Rectal smooth muscle tissue (tissue), 1 donor: ENCODE data around the gene UNC5C.

Experiments used
- H3K27ac ChIP-seq: one replicate; pipeline ENCODE4 v1.7.0; 2013; ENCODE audit warnings: low read depth, low read length, inconsistent platforms
- H3K27me3 ChIP-seq: one replicate; pipeline ENCODE4 v1.7.0; 2013; ENCODE audit warnings: low read length; ENCODE audit not compliant: control insufficient read depth, insufficient read depth
- H3K36me3 ChIP-seq: one replicate; pipeline ENCODE4 v1.7.0; 2013; ENCODE audit warnings: low read length; ENCODE audit not compliant: control insufficient read depth, insufficient read depth
- H3K4me1 ChIP-seq: one replicate; pipeline ENCODE4 v1.7.0; 2013; ENCODE audit warnings: low read length; ENCODE audit not compliant: control insufficient read depth, insufficient read depth
- H3K4me3 ChIP-seq: one replicate; pipeline ENCODE4 v1.7.0; 2013; ENCODE audit warnings: low read length
- H3K9ac ChIP-seq: one replicate; pipeline ENCODE4 v1.7.0; 2013; ENCODE audit warnings: low read length

Gene UNC5C

GRCh38 chr4:95556207-95556859 lies 7.6 kb upstream of the UNC5C start:
- Histone ChIP-seq H3K9ac (no peak overlapping the region), H3K27ac (no peak overlapping the region), H3K27me3 (no peaks in the 10 kb centered on the region), H3K4me1 (no peaks in the 10 kb centered on the region), H3K4me3 (no peak overlapping the region), H3K36me3 (no peaks in the 10 kb centered on the region)

DNA sequence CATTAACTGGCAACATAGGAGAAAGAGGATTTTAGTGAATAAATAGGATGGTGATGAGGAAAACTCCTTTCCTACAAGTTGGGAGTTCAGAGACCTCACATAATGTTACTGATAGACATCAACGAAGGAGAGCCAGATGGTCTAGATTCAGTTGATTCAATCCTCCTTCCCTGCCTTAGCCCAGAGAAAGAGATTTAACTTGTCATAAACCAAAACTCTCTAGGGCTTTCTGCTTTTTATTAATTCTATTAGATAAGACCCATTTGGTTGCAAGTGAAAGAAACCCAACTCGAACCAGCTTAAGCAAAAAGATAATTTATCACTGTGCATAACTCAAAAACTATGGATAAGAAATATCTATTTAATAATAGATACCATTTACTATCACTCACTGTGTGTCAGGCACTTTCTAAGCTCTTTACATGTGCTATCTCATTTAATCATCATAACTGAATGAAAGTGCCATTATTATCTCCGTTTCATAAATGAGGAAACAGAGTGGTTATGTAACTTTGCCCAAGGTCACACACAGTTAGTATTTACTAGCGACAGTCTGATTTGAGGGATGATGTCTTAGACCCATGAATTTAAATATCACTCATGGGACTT lies 4.3 kb upstream of the UNC5C start:
- Histone ChIP-seq H3K9ac (no peak overlapping the region), H3K4me1 (peaks cover 1% of the 10 kb centered on the region), H3K27ac (no peak overlapping the region), H3K27me3 (peaks cover 5% of the 10 kb centered on the region), H3K4me3 (no peak overlapping the region), H3K36me3 (no peaks in the 10 kb centered on the region)

GRCh38 chr4:95551653-95552052 lies 2.9 kb upstream of the UNC5C start:
- Histone ChIP-seq H3K27me3 (peaks cover 7% of the 10 kb centered on the region), H3K4me3 (no peak overlapping the region), H3K4me1 (peaks cover 2% of the 10 kb centered on the region), H3K27ac (no peak overlapping the region), H3K9ac (no peak overlapping the region), H3K36me3 (no peaks in the 10 kb centered on the region)

GRCh38 chr4:95550115-95550987 lies 1.6 kb upstream of the UNC5C start:
- Histone ChIP-seq H3K4me3 (peak overlapping the region; percentile 79), H3K36me3 (no peaks in the 10 kb centered on the region), H3K4me1 (peaks cover 2% of the 10 kb centered on the region), H3K27me3 (peaks cover 7% of the 10 kb centered on the region), H3K27ac (no peak overlapping the region), H3K9ac (no peak overlapping the region)

DNA sequence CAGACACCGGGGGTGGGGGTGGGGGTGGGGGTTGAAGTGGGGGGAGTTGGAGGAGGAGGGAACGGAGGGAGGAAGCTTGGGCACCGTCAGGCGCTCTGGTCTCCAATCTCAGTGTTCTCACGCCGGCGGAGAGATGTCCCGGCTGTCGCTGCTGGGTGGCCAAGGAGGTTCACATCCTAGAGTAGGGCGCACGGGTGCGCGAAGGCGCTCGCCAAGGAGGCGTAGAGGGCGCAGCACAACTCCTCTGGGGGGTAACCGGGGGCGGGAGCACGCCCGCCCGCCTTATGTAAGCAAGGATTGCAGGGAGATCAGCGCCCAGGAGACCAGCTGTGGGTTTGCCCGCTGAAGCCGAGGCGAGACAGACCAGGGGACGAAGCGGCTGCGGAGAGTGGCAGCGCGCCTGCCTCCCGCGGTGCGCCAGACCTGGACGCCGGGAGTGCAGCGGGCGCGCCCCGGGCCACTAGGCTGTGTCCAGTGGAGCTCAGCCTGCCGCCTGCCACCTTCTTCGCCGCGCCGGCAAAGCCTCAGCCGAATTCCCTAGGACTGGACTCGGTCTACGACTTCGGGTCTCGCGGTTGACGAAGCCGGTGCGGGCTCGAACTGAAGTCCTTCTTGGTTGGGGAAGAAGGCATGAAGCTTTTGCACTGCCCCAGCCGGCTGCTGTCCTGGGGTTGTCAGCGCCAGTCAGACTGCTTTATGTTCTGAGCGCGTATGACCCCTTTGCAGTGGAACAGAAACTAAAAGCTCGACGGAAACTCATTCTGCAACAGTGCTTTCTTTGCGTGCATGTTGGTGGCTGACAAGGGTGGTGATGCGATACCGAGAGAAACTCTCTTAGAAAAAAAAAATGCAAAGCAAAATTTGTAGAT lies 707 bp upstream of the UNC5C start:
- Histone ChIP-seq H3K9ac (no peak overlapping the region), H3K36me3 (no peaks in the 10 kb centered on the region), H3K27ac (peak overlapping the region; percentile 21), H3K4me1 (peaks cover 2% of the 10 kb centered on the region), H3K4me3 (peak overlapping the region; percentile 79), H3K27me3 (peaks cover 7% of the 10 kb centered on the region)

DNA sequence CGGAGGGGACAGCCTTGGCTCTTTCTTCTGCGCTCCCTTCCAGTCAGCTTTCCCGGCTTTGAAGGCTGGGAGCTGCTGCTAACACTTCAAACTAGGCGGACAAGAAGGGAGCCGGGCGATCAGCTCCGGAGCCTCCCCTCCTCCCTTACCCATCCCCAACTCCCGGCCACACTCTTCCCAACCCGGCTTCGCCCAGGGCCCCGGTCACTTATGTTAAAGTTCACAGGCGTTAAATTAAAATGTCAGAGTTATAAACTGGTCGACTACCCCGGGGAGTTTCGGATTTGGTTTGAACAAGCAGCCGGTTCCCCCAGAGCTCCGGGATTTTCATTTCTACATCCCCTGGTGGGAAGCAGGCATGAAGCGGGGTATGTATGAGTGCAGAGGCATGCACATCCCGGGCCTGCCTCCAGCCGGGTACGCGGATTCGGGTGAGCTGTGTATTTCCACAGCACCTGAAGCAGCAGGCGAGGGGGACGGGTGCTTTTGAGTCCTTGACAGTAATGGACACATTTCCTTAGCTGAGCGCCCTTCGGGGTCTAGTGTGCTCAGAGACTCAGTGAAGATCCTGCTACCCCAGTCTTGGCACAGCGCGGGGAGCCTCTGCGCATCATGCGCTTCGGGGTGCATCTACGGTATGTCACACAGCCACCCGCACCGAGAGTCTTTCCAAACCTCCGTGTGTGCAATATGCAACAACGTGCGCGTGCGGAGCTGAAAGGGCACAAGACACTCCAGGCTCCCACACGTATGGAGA lies 880 bp downstream of the UNC5C start:
- peaks cover 7% of the 10 kb centered on the region for H3K27me3 ChIP-seq
- H3K4me1 ChIP-seq = peaks cover 2% of the 10 kb centered on the region
- H3K36me3 ChIP-seq = no peaks in the 10 kb centered on the region
- peak overlapping the region; percentile 79 for H3K4me3 ChIP-seq
- no peak overlapping the region for H3K9ac ChIP-seq
- H3K27ac ChIP-seq = no peak overlapping the region

GRCh38 chr4:95546866-95547714 lies 1.7 kb downstream of the UNC5C start:
- H3K27ac ChIP-seq = no peak overlapping the region
- H3K4me3 ChIP-seq = peak overlapping the region; percentile 79
- H3K27me3 ChIP-seq = peaks cover 7% of the 10 kb centered on the region
- no peak overlapping the region for H3K9ac ChIP-seq
- no peaks in the 10 kb centered on the region for H3K36me3 ChIP-seq
- peaks cover 2% of the 10 kb centered on the region for H3K4me1 ChIP-seq

DNA sequence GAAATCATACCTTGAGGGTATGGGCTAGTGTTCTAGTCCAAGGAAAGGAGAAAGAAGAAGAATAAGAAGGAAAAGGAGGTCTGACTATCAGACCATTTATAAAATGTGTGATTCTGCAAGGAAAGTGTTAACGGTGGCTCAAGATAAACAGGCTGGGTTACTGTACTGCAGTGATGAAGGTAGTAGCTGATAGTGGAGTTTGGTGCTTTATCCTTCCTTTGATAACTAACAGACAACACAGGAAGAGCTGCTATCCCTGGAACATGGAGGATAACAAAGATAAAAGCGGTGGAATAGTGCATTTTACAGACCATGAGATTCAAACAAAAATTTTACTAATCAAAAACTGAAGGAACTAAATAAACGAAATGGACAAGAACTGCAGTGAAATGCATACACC lies 2.6 kb downstream of the UNC5C start:
- no peak overlapping the region for H3K4me3 ChIP-seq
- no peaks in the 10 kb centered on the region for H3K36me3 ChIP-seq
- peaks cover 2% of the 10 kb centered on the region for H3K4me1 ChIP-seq
- no peak overlapping the region for H3K27ac ChIP-seq
- peaks cover 7% of the 10 kb centered on the region for H3K27me3 ChIP-seq
- H3K9ac ChIP-seq = no peak overlapping the region

- Histone ChIP-seq H3K9ac (no peak overlapping the region), H3K4me3 (no peak overlapping the region), H3K27ac (no peak overlapping the region), H3K36me3 (no peaks in the 10 kb centered on the region), H3K4me1 (peaks cover 2% of the 10 kb centered on the region), H3K27me3 (peaks cover 7% of the 10 kb centered on the region)
These were observed 3.2 kb downstream of the UNC5C start for GRCh38 chr4:95545546-95545945.

DNA sequence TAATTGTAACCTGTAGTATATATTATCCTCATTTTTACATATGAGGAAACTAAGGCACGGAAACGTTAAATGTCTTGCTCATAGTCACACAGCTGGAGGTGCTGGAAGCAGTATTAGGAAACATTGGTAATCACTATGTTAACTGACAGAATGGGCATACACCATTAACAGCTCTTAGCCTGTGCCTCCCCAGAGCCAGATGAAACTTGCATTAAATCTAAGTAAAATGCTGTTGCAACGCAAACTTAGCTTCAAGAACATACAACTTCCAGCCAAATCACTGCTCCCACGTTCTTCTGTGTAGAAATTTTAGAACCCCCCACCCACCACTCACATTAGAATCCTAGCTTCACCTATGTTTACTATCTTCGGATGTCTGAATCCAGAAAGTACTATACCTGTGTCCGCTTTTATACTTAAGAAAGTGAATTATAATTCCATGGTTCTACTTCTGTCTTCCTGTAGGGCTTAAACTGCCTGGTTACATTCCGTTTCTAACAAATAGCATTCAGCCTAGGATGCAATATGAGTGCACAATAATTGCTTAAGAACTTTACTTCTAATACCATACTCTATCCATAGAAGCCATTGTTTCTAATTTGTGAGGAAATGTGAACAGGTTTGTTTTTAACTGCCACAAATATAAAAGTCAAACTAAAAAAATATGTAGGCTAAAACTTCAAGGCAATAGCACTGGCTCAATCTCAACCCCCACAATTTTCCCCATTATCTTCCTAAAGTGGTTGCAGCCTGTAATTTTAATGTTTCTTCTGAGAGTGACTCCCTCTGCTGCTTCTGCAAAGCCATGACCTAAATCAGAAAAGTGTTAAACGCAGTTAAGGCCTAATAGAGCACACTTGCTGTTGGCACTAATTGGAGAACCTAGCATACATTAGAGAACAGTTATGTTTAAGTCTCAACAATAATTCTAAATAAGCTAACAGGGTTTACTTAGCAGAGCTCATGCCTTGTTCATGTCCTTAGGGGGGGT lies 4.4 kb downstream of the UNC5C start:
- Histone ChIP-seq H3K27me3 (peaks cover 7% of the 10 kb centered on the region), H3K27ac (no peak overlapping the region), H3K36me3 (no peaks in the 10 kb centered on the region), H3K4me1 (peaks cover 2% of the 10 kb centered on the region), H3K9ac (no peak overlapping the region), H3K4me3 (no peak overlapping the region)
